Measurements from ENCODE around the gene GOLGA3. TPM values are rescaled to one million over a fixed set of nuclear protein-coding genes. Genes with fewer than 3 reads are reported as not detected.

GOLGA3 gene
- polyA plus RNA-seq, 1 donor (not counting 4 experiments of a cell fraction or from before 2014, with no cell fraction given) = 11.0 TPM

DNA sequence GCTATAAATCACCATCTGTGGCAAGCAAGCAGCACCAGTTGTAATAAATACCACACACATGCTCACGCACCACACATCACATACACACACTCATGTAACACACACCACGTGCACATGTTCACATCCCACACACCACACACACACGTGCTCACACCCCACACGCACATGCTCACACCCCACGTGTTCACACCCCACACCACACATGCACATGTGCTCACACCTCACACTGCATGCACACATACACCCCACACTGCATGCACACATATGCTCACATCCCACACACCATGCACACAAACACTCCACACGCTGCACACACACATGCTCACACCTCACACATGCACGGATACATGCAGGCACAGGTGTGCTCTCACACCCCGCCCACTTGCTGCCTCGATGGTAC is 44.1 kb downstream of the GOLGA3 start:
- Histone ChIP-seq H3K79me2 (ENCODE audit: control insufficient read depth, insufficient read depth, low read length) (peaks cover 2% of the 10 kb centered on the region), H3K4me2 (ENCODE audit: control insufficient read depth, extremely low read depth, insufficient read depth, low read depth, low read length) (no peak overlapping the region), H4K20me1 (ENCODE audit: control insufficient read depth, extremely low read depth, insufficient read depth, low read length) (peaks cover 3% of the 10 kb centered on the region), H3K4me1 (ENCODE audit: control insufficient read depth, extremely low read depth, insufficient read depth, low read length) (no peaks in the 10 kb centered on the region), H3K27me3 (ENCODE audit: control insufficient read depth, extremely low read depth, insufficient read depth, low read length) (no peaks in the 10 kb centered on the region), H3K9me1 (ENCODE audit: control insufficient read depth, extremely low read depth, insufficient read depth, low read length) (no peaks in the 10 kb centered on the region), H3K9me3 (ENCODE audit: control insufficient read depth, low read depth, low read length) (no peaks in the 10 kb centered on the region), H3K4me3 (ENCODE audit: control insufficient read depth in 2 of 3, extremely low read depth in 1 of 3, insufficient read depth in 2 of 3, low read depth in 1 of 3, low read length in 3 of 3) (no peak overlapping the region), H3K9ac (ENCODE audit: control insufficient read depth, extremely low read depth, insufficient read depth, low read length) (no peak overlapping the region), H3K36me3 (ENCODE audit: control insufficient read depth in 2 of 2, extremely low read depth in 1 of 2, insufficient read depth in 2 of 2, low read length in 2 of 2) (peaks cover 56 to 58% of the 10 kb centered on the region in 2 experiments), H2AFZ (ENCODE audit: control insufficient read depth, low read length) (no peak overlapping the region), H3K27ac (ENCODE audit: control insufficient read depth, insufficient read depth, low read length) (no peak overlapping the region)
- DNase-seq (ENCODE audit: low read depth, low spot score) (no peak), FAIRE-seq (no peak)
- dilution Hi-C loops (cut with MboI; ENCODE audit: extremely low pct_ligation_motif_present, low sequenced_read_pairs) = no loop called here
- TF ChIP-seq, protein P1, sequence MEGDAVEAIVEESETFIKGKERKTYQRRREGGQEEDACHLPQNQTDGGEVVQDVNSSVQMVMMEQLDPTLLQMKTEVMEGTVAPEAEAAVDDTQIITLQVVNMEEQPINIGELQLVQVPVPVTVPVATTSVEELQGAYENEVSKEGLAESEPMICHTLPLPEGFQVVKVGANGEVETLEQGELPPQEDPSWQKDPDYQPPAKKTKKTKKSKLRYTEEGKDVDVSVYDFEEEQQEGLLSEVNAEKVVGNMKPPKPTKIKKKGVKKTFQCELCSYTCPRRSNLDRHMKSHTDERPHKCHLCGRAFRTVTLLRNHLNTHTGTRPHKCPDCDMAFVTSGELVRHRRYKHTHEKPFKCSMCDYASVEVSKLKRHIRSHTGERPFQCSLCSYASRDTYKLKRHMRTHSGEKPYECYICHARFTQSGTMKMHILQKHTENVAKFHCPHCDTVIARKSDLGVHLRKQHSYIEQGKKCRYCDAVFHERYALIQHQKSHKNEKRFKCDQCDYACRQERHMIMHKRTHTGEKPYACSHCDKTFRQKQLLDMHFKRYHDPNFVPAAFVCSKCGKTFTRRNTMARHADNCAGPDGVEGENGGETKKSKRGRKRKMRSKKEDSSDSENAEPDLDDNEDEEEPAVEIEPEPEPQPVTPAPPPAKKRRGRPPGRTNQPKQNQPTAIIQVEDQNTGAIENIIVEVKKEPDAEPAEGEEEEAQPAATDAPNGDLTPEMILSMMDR (optimal IDR thresholded peaks at IDR 0.05 in 1 of 3, IDR thresholded peaks at IDR 0.05 in 1 of 3, conservative IDR thresholded peaks at IDR 0.05 in 1 of 3; ENCODE audit: extremely low read depth in 1 of 3, insufficient read depth in 2 of 3, low read length in 3 of 3) = no peak
- no peak for TF ChIP-seq EZH2 (IDR thresholded peaks at IDR 0.05; ENCODE audit: low read length)

DNA sequence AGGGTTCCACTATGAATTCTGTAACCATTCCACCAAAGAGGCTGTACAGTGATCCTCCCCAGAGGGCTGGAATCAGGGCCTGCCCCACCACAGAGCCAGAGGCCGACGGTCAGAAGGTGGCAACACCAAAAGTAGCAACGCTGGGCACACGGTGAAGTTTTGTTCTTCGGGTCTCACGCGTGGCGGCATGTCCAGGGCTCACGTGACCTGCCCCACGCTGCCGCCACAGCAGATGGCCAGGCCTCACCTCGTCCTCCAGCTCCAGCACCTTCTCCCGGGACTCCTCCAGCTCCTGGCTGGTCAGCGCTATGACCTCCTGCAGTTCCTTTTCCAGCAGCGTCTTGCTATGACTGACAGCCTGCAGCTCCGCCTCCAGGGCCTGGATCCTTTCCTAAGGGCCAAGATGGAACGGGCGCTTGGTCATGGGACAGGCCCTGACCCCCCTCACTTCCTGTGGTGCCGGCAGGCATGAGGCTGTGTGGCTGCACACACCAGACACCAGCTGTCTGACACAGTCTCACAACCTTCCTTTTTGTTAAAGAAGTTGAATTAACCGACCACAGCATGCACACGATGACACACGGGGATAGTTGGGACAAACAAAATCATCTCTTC is 44.6 kb downstream of the GOLGA3 start:
- dilution Hi-C loops (cut with MboI; ENCODE audit: extremely low pct_ligation_motif_present, low sequenced_read_pairs) = no loop called here
- H3K36me3 ChIP-seq (ENCODE audit: control insufficient read depth in 2 of 2, extremely low read depth in 1 of 2, insufficient read depth in 2 of 2, low read length in 2 of 2) = peaks cover 53 to 58% of the 10 kb centered on the region in 2 experiments
- peaks cover 2% of the 10 kb centered on the region for H3K79me2 ChIP-seq (ENCODE audit: control insufficient read depth, insufficient read depth, low read length)
- H2AFZ ChIP-seq (ENCODE audit: control insufficient read depth, low read length) = no peak overlapping the region
- DNase-seq (ENCODE audit: low read depth, low spot score) = no peak
- no peaks in the 10 kb centered on the region for H3K9me3 ChIP-seq (ENCODE audit: control insufficient read depth, low read depth, low read length)
- H3K27me3 ChIP-seq (ENCODE audit: control insufficient read depth, extremely low read depth, insufficient read depth, low read length) = no peaks in the 10 kb centered on the region
- H3K9ac ChIP-seq (ENCODE audit: control insufficient read depth, extremely low read depth, insufficient read depth, low read length) = no peak overlapping the region
- H3K27ac ChIP-seq (ENCODE audit: control insufficient read depth, insufficient read depth, low read length) = no peak overlapping the region
- H3K4me2 ChIP-seq (ENCODE audit: control insufficient read depth, extremely low read depth, insufficient read depth, low read depth, low read length) = no peak overlapping the region
- H3K9me1 ChIP-seq (ENCODE audit: control insufficient read depth, extremely low read depth, insufficient read depth, low read length) = no peaks in the 10 kb centered on the region
- no peak overlapping the region for H3K4me3 ChIP-seq (ENCODE audit: control insufficient read depth in 2 of 3, extremely low read depth in 1 of 3, insufficient read depth in 2 of 3, low read depth in 1 of 3, low read length in 3 of 3)
- TF ChIP-seq, protein P1 (optimal IDR thresholded peaks at IDR 0.05 in 1 of 3, IDR thresholded peaks at IDR 0.05 in 1 of 3, conservative IDR thresholded peaks at IDR 0.05 in 1 of 3; ENCODE audit: extremely low read depth in 1 of 3, insufficient read depth in 2 of 3, low read length in 3 of 3) = no peak
- TF ChIP-seq EZH2 (IDR thresholded peaks at IDR 0.05; ENCODE audit: low read length) = no peak
- FAIRE-seq = no peak
- no peaks in the 10 kb centered on the region for H3K4me1 ChIP-seq (ENCODE audit: control insufficient read depth, extremely low read depth, insufficient read depth, low read length)
- H4K20me1 ChIP-seq (ENCODE audit: control insufficient read depth, extremely low read depth, insufficient read depth, low read length) = peaks cover 3% of the 10 kb centered on the region

Measured in keratinocyte (primary cell).